ENCODE data around the gene CACNA1C. TPM values are rescaled to one million over a fixed set of nuclear protein-coding genes. Genes with fewer than 3 reads are reported as not detected.

CACNA1C gene
- polyA plus RNA-seq, 4 donors: 6.8 to 17.5 (median 9.5) TPM

DNA sequence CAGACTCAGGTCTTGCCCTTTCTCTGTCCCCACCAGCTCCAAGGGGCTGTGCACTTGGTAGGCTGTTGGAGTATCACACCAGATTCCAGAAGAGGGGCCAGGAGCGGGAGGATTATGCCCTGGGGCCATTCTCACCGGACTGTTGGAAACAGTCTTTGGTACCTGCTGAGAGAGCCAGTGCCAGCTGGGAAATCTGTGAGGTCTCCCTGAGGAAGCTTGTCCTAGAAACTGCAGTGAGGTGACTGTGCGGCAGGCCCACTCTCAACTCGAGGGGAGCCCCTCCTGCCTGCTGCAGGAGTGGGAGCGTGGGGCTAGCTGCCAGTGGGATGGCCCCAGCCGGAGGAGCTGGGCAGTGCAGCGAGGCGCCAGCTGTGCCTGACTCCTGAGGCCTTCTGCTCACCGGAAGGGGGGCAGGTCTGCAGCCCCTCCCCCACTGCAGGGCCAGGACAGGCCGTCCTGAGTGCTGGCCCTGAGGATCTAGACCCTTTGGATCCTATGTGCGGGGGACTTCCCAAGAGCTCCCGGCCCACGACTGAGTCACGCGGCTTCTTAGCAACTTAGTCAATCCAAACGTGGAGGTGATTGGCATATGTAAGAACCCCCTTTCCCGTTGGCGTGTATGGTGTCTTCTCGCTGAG lies 295.2 kb downstream of the CACNA1C start:
- DNase-seq (ENCODE audit: low read depth in 4 of 4, low spot score in 3 of 4): no peak

GRCh38 chr12:2348482-2348852 lies 295.7 kb downstream of the CACNA1C start:
- no peak for DNase-seq (ENCODE audit: low read depth in 4 of 4, low spot score in 3 of 4)

- no peak for DNase-seq (ENCODE audit: low read depth in 4 of 4, low spot score in 3 of 4)
Observed at GRCh38 chr12:2351161-2351560, 298.4 kb downstream of the CACNA1C start.

GRCh38 chr12:2352203-2352602 lies 299.4 kb downstream of the CACNA1C start:
- DNase-seq (ENCODE audit: low read depth in 4 of 4, low spot score in 3 of 4): no peak

GRCh38 chr12:2353281-2353680 lies 300.5 kb downstream of the CACNA1C start:
- DNase-seq (ENCODE audit: low read depth in 4 of 4, low spot score in 3 of 4): no peak

DNA sequence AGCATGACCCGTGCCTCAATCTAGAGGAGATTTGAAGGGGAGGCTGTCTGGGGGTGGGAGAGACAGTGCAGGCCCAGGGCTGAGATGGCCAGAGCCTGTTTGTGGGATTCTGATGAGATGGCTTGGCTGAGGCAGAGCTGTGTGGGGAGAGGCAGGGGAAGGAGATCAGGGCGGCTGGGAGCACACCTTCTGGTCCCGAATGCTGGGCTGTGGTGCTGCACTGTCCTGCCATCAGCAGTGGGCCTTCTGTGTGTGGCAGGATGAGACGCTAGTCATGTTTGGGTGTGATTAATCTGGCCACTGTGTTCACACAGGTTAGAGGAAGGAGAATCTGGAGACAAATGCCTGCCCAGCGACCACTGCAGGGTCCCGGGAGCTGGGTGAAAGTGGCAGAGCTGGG lies 300.9 kb downstream of the CACNA1C start:
- no peak for DNase-seq (ENCODE audit: low read depth in 4 of 4, low spot score in 3 of 4)

DNA sequence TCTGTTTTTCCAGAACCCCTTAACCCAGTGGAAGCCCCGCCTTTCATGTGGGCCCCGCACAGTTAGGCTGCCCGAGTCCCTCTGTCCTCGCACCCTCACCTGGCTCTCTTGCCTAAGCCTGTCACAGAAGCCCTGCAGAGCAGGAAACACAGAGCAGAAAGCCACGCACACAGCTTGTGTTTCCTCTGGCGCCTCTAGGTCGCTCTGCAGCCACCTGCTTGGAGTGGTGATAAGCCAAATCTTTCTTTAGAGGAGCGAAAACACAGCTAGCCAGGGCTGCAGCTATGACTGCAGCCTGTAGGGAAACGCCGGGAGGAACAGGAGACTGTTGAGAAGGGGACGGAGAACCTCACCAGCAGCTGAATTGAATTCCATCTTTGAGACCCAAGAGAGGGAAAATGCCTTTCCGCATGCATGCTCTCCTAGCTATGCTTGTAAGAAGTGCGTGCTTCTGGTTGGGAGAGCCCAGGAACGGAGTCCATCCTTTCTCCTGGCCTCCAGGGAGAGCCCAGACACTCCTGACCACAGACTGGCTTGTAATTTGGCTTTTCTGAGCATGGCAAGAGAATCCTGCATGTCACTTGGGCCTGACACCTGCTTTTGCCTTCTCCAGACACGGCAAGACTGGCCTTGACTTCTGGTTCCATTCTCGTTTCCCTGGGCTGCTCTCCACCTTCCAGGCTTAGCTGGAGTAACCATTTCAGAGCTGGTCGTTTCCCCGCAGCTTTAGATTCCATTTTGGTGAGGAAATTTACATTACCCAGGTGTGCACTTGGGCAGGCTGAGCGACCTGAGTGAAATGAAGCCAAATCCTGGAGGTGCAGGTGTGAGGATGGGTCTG lies 301.6 kb downstream of the CACNA1C start:
- no peak for DNase-seq (ENCODE audit: low read depth in 4 of 4, low spot score in 3 of 4)

- DNase-seq (ENCODE audit: low read depth in 4 of 4, low spot score in 3 of 4): no peak
Observed at GRCh38 chr12:2355198-2355597, 302.4 kb downstream of the CACNA1C start.

DNA sequence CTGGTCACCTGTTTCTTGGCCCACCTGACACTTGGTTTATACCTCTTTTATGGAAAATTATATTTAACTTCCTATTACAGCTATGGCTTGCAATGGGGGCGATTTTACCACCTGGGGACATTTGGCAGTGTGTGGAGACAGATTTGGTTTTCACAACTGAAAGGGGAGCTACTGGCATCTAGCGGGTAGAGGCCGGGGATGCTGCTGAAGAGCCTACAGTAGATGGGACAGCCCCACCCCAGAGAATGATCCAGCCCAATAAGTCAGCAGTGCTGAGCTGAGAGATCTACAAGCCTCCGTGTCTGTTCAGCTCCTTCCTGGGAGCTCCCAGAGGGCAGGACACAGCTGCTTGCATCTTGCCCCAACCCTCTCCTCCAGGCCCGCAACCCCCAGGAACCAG lies 302.8 kb downstream of the CACNA1C start:
- DNase-seq (ENCODE audit: low read depth in 4 of 4, low spot score in 3 of 4): no peak

DNA sequence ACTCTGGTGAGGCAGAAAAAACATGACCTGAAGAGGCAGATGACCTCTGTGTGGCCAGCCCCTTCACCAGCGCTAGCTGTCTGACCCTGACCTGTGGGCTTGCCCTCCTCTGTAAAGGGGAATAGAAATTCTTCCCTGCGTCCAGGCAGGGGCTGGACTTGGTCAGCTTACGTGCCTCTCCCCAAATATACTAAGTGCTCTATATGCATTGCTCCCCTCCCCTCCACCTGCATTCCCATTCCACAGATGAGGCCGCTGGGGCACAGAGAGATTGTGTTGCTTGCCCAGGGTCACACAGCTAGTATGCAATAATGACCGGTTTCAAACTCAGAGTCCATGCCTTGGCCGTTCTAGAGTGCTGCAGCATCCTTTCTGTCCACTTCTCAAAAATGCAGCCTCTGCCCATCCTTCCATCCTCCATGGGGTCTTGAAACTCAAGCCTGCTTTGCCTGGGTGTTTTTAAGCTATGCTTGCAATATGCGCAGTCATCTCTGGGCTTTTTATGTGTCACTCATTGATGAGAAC lies 303.9 kb downstream of the CACNA1C start:
- no peak for DNase-seq (ENCODE audit: low read depth in 4 of 4, low spot score in 3 of 4)

DNA sequence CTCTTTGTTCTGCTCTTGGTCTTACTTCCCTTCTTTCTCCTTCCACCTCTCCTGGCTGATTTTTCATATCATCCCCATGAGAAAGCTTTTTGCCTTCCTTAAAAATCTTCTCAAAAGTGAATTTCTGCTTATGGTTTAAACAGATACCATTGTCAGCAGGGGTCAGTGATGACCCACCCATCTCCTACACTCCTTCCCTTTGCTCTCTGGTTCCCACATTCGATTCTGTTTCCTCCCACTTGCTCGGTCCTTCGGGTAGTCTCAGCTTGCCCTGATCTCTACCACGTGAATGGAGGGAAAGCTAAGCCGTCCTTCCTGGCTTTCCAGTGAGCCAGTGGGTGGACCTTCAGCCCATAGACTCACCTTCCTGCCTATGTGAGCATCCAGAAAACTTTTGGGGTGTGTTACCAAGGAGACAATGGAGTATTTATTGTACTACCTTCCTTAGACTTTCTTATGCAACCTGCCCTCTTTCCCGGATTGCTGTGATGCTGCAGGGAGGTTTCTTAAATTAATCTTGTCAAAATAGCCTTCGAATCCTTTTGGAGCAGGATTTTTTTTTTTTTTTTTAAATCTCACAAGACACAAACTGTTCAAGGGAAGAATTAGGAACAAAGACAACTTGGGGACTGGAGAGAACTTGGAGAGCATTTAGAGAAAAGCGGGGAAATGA lies 306.3 kb downstream of the CACNA1C start:
- DNase-seq (ENCODE audit: low read depth in 4 of 4, low spot score in 3 of 4): no peak

- no peak for DNase-seq (ENCODE audit: low read depth in 4 of 4, low spot score in 3 of 4)
Observed at GRCh38 chr12:2359725-2360629, 307.2 kb downstream of the CACNA1C start.

DNA sequence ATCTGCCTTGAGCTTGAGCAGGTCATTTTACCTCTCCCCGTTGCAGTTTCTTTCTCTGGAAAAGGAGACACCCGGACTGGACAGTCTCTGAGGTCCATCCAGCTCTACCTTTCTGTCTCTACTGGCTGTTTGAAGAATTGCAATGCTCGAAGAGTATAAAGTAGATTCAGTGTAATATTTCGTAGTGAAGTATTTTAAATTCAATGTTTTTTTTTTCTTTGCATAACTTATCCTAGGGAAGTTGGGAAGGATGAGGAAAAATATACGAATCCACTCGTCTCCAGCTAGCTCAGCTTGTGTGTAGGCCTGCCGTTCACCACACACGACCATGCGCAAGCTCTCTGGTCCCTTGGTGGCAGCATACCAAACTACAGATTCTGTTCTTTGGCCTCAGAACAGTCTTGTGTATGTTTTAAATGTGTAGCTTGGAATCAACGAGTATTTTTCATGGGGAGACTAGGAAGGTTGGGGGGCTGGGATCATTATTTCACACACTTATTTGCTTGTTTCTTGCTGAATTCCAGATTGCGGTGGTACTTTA lies 307.9 kb downstream of the CACNA1C start:
- no peak for DNase-seq (ENCODE audit: low read depth in 4 of 4, low spot score in 3 of 4)

GRCh38 chr12:2363836-2364609 lies 311.2 kb downstream of the CACNA1C start:
- no peak for DNase-seq (ENCODE audit: low read depth in 4 of 4, low spot score in 3 of 4)

DNA sequence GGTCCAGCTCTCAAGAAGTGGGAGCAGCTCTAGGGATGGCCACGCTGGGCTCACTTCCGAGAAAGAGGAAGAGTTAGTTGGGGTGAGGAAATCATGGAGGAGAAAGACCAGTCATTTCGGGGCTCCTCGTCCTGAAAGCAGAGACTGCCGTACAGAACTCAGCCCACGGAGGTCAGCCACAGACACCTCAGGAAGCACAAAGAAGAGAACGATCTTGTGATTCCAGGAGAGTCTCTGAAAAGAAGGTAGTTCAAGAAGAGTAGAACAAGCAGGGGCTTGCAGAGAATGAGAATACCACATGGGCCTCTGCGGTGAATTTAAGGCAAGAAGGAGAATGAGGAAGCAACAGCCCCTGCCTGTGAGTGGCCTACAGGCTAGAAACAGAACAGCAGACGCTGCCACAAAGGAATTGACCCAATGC lies 311.9 kb downstream of the CACNA1C start:
- no peak for DNase-seq (ENCODE audit: low read depth in 4 of 4, low spot score in 3 of 4)

DNA sequence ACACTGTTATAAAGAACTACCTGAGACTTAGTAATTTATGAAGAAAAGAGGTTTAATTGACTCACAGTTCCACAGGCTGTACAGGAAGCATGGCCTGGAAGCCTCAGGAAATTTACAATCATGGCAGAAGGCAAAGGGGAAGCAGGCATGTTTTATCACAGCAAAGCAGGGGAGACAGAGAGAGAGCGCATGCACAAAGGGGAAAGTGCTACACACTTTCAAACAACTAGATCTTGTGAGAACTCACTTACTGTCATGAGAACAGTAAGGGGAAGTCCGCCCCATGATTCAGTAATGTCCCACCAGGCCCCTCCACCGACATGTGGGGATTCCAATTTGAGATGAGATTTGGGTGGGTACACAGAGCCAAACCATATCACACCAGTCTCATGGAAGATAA lies 313.9 kb downstream of the CACNA1C start:
- no peak for DNase-seq (ENCODE audit: low read depth in 4 of 4, low spot score in 3 of 4)

GRCh38 chr12:2372178-2372577 lies 319.4 kb downstream of the CACNA1C start:
- no peak for DNase-seq (ENCODE audit: low read depth in 4 of 4, low spot score in 3 of 4)

DNA sequence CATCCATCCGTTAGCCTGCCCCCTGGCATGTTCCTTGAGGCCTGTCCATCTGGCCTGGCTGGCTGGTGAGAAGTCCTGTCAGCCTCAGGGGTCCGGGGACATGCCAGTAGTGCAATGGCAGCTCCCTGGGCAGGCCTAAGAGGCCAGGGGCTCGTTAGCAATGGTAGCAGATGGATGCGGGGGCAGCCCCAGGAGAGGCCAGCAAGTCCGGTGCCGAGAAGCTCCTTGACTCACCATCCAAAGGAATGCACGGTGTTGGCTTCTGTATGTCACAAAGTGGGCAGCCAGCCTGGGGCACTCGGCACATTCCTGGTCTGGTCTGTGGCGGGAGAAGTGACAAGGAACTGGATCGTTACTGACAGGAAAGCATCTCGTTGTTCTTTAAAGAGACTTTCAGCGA lies 319.9 kb downstream of the CACNA1C start:
- DNase-seq (ENCODE audit: low read depth in 4 of 4, low spot score in 3 of 4): no peak

DNA sequence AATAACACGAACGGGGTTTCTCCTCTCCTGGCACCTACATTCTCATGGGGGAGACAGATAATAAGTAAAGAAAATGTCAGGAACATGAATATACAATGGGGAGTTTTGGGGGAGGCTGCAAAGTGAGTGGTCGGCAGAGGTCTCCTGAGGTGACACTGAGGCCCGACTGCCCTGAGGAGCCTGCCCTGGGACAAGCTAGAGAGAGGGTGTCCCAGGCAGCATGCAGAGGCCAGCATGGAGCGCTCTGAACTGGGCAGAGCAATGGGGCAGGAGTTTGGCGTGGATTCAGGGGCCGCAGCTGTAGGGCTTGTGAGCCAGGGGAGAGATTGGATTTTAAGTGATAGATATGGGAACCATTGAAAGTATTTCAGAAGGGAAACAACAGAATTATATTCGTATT lies 320.5 kb downstream of the CACNA1C start:
- no peak for DNase-seq (ENCODE audit: low read depth in 4 of 4, low spot score in 3 of 4)
